PC-9 (cell line): ENCODE results near the gene EXD3. TPM values are rescaled to one million over a fixed set of nuclear protein-coding genes. Genes with fewer than 3 reads are reported as not detected.
"Not testable (repeated sequence)": the region's sequence is repeated elsewhere in the genome, so short reads cannot be mapped to it uniquely, and the experiment has no call there.

Source experiments
- BruUV-seq: library from RNA; stranded (reverse); fragments of 400-500 nt; replicated peaks from 2 replicates; lab custom pipeline; 2021; lab: Mats Ljungman, UMichigan
- CTCF ChIA-PET: fragments of 300-600 bp; sonication (Branson Sonifier 250); formaldehyde crosslinking; loops from one replicate; lab custom pipeline; 2022; ENCODE audit warnings: antibody characterized with exemption; lab: Charles Lee
- POLR2A ChIA-PET: fragments of 300-600 bp; sonication (Branson Sonifier 250); formaldehyde crosslinking; loops from one replicate; lab custom pipeline; 2022; ENCODE audit warnings: antibody characterized with exemption; ENCODE audit not compliant: unreplicated experiment; lab: Charles Lee
- DNase-seq, 2 experiments: peaks; one replicate each; pipeline versions ENCODE4 v3.0.0 to v3.0.0-alpha.2; 2015 to 2022; ENCODE audit warnings: mixed read lengths in 1 of 2
- H2AFZ ChIP-seq: fragments of 200-600 bp; sonication (generic); 2 replicates; pipeline ENCODE4 v1.8.1; 2017; ENCODE audit warnings: antibody characterized with exemption
- H3F3A ChIP-seq: fragments of 200-600 bp; sonication (generic); 2 replicates; pipeline ENCODE4 v1.8.1; 2017; ENCODE audit warnings: antibody characterized with exemption, mild to moderate bottlenecking, low read depth; ENCODE audit not compliant: insufficient read depth
- H3K27ac ChIP-seq: fragments of 200-600 bp; sonication (generic); 2 replicates; pipeline ENCODE4 v1.6.1; 2016; ENCODE audit warnings: mixed run types
- H3K27me3 ChIP-seq: fragments of 200-600 bp; sonication (generic); 2 replicates; pipeline ENCODE4 v1.6.1; 2016; ENCODE audit warnings: low read depth, mixed run types; ENCODE audit not compliant: insufficient read depth
- H3K36me3 ChIP-seq: fragments of 200-600 bp; sonication (generic); 2 replicates; pipeline ENCODE4 v1.6.1; 2016; ENCODE audit warnings: low read depth, mixed run types
- H3K4me1 ChIP-seq: fragments of 200-600 bp; sonication (generic); replicated peaks from 2 replicates; pipeline ENCODE4 v1.6.1; 2016; ENCODE audit warnings: mixed run types; ENCODE audit not compliant: insufficient read depth
- H3K4me2 ChIP-seq: fragments of 200-600 bp; sonication (generic); 2 replicates; pipeline ENCODE4 v1.6.1; 2017; ENCODE audit warnings: mixed run types
- H3K4me3 ChIP-seq: fragments of 200-600 bp; sonication (generic); 2 replicates; pipeline ENCODE4 v1.6.1; 2016; ENCODE audit warnings: mixed run types
- H3K79me2 ChIP-seq: fragments of 200-600 bp; sonication (generic); 2 replicates; pipeline ENCODE4 v1.6.1; 2017; ENCODE audit warnings: low read depth, mixed run types
- H3K9me2 ChIP-seq: fragments of 200-600 bp; sonication (generic); 2 replicates; pipeline ENCODE4 v1.8.1; 2017; ENCODE audit warnings: mild to moderate bottlenecking; ENCODE audit not compliant: insufficient read depth
- H3K9me3 ChIP-seq: fragments of 200-600 bp; sonication (generic); 2 replicates; pipeline ENCODE4 v1.8.1; 2016; ENCODE audit warnings: low read depth; ENCODE audit not compliant: insufficient read depth
- H4K20me1 ChIP-seq: fragments of 200-600 bp; sonication (generic); 2 replicates; pipeline ENCODE4 v1.8.1; 2017; ENCODE audit not compliant: insufficient read depth
- EZH2 ChIP-seq: fragments of 200-600 bp; sonication (generic); IDR thresholded peaks from 2 replicates; pipeline ENCODE4 v1.8.0; 2017; ENCODE audit warnings: antibody characterized with exemption, low read depth
- intact Hi-C: fragments of 100-400 bp; cut with micrococcal nuclease; formaldehyde crosslinking; loops from one replicate; pipeline ENCODE4 v1.10.0; 2022; ENCODE audit not compliant: unreplicated experiment
- total RNA-seq: library from RNA; stranded (reverse); gene quantifications from 2 replicates; pipeline ENCODE4 v1.2.3, GENCODE V29; 2021
- TF ChIP-seq, protein P1 (sequence below): fragments of 200-600 bp; sonication (generic); conservative IDR thresholded peaks from 2 replicates; pipeline ENCODE4 v1.6.1; 2017; ENCODE audit warnings: mixed run types, antibody characterized with exemption, mild to moderate bottlenecking, moderate library complexity

Gene EXD3
- total RNA-seq, 1 experiment from 2014 or later: 23.7 TPM

DNA sequence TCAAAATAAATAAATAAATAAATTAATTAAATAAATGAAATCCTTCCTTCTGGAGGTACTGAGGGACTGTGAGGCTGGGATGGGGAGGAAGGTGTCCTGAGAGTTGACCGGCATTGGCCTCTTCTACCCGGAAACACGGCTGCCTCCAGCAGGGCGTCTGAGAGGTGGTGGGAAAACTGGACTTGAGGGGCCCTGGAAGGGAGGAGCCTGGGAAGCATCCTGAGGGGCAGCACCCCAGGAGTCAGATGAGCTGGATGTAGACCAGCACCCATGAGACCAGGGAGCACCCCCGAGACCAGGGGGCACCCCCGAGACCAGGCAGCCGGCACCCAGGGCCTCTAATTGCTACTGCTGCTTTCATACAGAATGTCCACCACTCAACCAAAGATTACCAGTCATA, 44.9 kb upstream of the EXD3 start:
- H3K79me2 ChIP-seq: no peaks in the 10 kb centered on the region
- H3K27me3 ChIP-seq: 0 out of 2 replicates have a peak, but pooled peaks cover 6% of the 10 kb centered on the region
- no TSS peak for BruUV-seq
- H3K36me3 ChIP-seq: no peaks in the 10 kb centered on the region
- H3F3A ChIP-seq: no peaks in the 10 kb centered on the region
- no peak overlapping the region for H2AFZ ChIP-seq
- no peak overlapping the region for H3K4me3 ChIP-seq
- no peak overlapping the region for H3K27ac ChIP-seq
- no peaks in the 10 kb centered on the region for H3K9me2 ChIP-seq
- intact Hi-C loops: no loop called here
- POLR2A ChIA-PET: no interaction called here
- H3K9me3 ChIP-seq: no peaks in the 10 kb centered on the region
- TF ChIP-seq, protein P1, sequence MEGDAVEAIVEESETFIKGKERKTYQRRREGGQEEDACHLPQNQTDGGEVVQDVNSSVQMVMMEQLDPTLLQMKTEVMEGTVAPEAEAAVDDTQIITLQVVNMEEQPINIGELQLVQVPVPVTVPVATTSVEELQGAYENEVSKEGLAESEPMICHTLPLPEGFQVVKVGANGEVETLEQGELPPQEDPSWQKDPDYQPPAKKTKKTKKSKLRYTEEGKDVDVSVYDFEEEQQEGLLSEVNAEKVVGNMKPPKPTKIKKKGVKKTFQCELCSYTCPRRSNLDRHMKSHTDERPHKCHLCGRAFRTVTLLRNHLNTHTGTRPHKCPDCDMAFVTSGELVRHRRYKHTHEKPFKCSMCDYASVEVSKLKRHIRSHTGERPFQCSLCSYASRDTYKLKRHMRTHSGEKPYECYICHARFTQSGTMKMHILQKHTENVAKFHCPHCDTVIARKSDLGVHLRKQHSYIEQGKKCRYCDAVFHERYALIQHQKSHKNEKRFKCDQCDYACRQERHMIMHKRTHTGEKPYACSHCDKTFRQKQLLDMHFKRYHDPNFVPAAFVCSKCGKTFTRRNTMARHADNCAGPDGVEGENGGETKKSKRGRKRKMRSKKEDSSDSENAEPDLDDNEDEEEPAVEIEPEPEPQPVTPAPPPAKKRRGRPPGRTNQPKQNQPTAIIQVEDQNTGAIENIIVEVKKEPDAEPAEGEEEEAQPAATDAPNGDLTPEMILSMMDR: no peak
- no peak for TF ChIP-seq EZH2
- no peak for DNase-seq
- no peaks in the 10 kb centered on the region for H4K20me1 ChIP-seq
- CTCF ChIA-PET: no interaction called here
- no peak overlapping the region for H3K4me2 ChIP-seq
- no peaks in the 10 kb centered on the region for H3K4me1 ChIP-seq

DNA sequence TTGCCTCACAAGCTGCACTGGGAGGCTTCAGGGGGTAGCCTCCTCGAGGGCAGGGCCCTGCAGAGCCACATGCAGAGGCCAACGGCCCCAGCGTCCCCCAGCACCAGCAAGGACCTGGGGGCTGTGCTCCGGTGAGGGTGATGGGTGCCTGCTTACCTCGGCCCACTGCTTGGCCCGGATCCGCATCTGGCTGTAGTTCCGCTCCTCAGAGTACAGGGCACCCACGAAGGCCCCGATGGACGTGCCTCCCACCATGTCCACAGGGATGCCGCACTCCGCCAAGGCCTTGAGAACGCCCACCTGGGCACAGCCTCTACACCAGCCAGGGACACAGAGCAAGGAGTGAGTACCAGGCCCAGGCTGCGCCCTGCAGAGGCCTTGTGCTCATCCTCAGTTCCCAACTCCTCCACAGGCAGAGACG, 44.2 kb upstream of the EXD3 start:
- TF ChIP-seq, protein P1: no peak
- TF ChIP-seq EZH2: no peak
- no TSS peak for BruUV-seq
- no peak for DNase-seq
- no peaks in the 10 kb centered on the region for H3K36me3 ChIP-seq
- ChIA-PET POLR2A (no interaction called here), CTCF (no interaction called here)
- no peaks in the 10 kb centered on the region for H4K20me1 ChIP-seq
- no peaks in the 10 kb centered on the region for H3K79me2 ChIP-seq
- no peak overlapping the region for H3K27ac ChIP-seq
- H3F3A ChIP-seq: no peaks in the 10 kb centered on the region
- no peak overlapping the region for H2AFZ ChIP-seq
- H3K9me2 ChIP-seq: no peaks in the 10 kb centered on the region
- H3K27me3 ChIP-seq: 0 out of 2 replicates have a peak, but pooled peaks cover 6% of the 10 kb centered on the region
- no peaks in the 10 kb centered on the region for H3K9me3 ChIP-seq
- no peak overlapping the region for H3K4me3 ChIP-seq
- no peaks in the 10 kb centered on the region for H3K4me1 ChIP-seq
- H3K4me2 ChIP-seq: no peak overlapping the region
- intact Hi-C loops: no loop called here

DNA sequence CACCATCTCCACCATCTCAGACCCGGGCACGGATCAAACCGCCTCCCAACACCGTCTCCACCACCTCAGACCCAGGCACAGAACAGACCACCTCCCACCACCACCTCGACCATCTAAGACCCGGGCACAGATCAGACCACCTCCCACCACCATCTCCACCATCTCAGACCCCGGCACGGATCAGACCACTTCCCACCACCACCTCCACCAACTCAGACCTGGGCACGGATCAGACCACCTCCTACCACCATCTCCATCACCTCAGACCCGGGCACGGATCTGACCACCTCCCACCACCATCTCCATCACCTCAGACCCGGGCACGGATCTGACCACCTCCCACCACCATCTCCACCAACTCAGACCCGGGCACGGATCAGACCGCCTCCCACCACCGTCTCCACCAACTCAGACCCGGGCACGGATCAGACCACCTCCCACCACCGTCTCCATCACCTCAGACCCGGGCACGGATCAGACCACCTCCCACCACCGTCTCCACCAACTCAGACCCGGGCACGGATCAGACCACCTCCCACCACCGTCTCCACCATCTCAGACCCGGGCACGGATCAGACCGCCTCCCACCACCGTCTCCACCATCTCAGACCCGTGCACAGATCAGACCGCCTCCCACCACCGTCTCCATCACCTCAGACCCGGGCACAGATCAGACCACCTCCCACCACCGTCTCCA, 43.6 kb upstream of the EXD3 start:
- POLR2A ChIA-PET, H4K20me1 ChIP-seq, H3K27me3 ChIP-seq, DNase-seq, H3F3A ChIP-seq, H3K9me2 ChIP-seq, BruUV-seq, H3K79me2 ChIP-seq, H3K27ac ChIP-seq, H2AFZ ChIP-seq, H3K36me3 ChIP-seq, H3K4me2 ChIP-seq, H3K4me3 ChIP-seq, CTCF ChIA-PET, H3K4me1 ChIP-seq, intact Hi-C loops, H3K9me3 ChIP-seq: not testable (repeated sequence)
